SHP77 treated with DMSO at 0.1 percent for 48 hours (cell line): ENCODE measurements around the gene ARHGAP15.

Experiments
- DNase-seq: peaks from one replicate; lab custom pipeline; 2025; lab: John Stamatoyannopoulos, UW

The ARHGAP15 gene

DNA sequence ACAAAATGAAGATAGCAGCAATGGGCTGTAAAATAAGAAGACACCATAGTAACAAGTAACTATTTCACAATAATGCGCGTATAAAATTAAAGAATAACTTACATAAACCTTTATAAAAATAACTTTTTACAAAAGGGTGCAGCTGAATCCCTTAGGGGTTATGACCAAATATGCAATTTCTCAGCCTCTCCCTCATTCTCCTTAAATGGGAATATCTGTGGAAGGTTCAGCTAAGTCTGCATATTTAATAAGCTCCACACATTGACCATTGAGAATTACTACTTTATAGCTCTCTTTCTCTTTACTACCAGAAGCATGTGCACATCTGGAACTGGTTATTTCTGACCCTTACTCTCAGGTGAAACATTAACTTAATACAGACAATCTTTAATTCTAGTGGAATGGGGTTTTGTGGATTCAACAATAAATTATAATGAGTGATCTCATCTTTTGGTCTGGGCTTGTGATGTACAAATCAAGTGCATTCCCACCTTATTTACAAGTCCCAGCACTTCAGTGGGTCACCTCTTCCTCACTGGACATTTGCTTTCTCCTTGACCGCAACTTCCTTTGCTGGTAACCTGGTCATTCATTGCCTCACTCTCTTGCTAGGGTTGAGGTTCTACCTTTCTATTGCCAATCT, 15.7 kb downstream of the ARHGAP15 start:
- no peak for DNase-seq

DNA sequence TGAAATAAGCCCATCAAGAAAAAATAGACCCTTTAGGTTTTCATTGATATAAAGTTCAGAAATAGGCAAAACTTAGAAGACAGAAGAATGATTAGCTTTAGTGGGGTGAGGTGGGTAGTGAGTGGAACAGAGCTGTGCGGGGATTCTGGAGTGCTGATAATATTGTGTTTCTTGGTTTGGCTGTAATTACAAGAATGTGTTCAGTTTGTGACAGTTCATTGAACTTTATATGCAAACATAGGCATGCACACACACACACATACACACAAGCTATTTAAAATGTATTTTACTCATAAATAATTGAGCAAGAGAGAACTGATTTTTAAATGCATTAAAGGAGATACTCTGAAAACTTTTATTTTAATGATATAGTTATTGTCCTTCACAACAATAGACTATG, 17.1 kb downstream of the ARHGAP15 start:
- no peak for DNase-seq

DNA sequence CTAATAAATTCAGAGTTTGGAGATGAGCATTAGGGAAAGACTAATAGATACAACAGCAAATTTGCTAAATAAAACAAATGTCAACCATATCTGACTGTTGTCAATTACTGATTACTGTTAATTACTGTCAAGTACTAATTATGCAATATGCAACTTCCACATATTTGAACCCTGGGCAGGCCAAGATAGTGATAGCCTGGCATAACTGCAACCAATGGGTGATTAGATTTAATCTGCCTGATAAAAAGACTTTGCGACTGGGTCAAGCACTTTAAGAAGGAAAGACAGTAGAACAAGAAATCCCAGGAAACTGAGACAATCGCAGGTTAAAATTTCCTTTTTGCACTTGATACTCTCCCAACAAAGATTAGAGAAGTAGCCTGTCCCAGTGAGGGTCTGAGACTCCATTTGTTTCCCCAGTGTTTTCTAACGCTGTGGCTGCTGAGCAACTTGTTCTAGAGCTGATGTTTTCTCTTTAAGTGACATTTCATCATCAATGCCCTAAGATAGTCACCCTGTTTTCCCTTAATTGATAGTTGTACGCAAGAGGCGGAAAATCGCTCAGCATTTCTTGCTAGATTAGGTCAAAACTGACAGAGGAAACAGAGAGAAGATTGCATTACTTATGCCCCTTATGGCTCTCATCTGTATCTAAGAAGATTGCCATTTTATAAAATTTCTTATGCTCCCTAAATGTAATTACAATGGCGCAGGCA, 17.8 kb downstream of the ARHGAP15 start:
- DNase-seq, result no peak

DNA sequence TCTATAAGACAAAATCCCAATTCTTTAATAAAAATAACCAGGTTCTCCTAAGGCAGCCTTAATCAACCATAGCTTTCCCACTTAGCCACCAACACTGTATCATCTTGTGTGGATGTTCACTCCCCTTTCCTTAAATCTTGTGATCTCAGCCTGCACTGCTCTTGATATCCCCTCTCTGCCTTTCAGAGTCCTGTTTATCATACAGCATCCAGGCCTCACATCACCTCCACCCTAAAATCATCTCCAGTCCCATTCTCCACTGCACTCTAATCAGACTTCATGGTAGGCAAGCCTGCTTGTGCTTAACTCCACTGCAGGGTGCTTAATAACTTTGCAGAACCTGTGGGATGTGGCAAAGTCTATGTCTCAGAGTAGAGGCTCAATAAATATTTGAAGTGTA, 18.8 kb downstream of the ARHGAP15 start:
- no peak for DNase-seq

DNA sequence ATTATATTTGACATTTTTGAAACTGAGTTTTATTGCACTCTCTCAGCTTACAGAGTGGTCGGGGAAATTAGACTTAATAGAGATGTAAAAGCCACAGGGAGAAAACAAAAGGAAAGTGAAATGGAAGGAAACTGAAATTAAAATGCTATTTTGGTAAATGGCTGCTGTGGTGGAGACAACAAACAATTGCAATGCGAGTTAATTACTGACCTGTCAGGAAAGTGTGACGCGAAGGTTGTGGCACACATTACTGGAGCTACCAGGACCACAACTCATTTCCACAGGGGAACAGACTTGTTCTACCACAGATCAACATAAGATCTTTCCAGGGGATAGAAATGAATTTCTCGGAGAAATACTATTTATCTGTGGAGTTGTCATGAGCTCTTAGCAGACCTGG, 19.5 kb downstream of the ARHGAP15 start:
- no peak for DNase-seq

DNA sequence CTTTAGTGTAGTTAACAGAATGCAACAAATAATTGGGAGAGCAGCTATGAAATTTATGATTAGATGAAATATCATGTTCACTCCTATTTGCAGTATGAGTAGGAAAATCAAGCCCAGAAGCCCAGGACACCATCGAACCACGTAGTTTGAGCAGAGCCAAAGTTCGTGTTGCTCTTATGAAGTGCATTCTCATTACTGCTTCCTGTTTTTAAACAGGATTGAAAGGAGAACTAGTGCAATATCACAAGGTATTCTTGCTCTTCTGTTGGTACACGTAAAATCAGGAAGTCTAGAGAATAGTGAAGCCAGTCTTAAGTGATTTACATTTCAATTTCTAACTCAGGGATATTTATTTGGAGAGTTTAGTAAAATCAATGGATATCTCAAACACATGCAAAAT, 21.1 kb downstream of the ARHGAP15 start:
- no peak for DNase-seq

DNA sequence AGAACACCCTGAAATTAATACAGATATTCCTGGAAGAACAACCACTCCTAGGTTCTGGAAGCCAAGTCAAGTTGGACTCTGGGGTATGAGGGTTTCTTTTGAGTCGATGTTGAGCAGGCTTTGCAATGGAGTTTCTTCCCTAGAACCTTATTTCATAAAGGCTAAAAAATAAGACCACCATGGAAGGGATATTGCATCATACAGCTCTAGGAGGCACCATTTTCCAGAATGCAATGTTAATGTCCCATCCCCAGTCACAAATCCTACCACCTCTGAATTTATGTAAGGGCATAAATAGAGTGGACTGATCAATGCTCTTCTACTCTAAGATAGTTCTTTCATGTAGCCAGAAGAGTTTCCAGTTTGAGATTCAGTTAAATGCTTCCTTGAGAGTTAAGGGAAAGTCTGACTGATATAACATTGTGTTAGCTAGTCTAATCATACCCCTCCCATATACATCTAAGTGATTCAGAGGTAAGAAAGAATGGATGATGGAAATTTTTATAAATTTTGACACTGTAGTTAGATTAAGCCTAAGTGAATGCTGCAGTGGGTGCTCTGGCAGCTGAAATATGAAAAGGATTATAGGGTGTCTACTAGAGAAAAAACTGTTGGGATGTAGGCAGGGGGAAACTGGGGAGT, 22.0 kb downstream of the ARHGAP15 start:
- no peak for DNase-seq

DNA sequence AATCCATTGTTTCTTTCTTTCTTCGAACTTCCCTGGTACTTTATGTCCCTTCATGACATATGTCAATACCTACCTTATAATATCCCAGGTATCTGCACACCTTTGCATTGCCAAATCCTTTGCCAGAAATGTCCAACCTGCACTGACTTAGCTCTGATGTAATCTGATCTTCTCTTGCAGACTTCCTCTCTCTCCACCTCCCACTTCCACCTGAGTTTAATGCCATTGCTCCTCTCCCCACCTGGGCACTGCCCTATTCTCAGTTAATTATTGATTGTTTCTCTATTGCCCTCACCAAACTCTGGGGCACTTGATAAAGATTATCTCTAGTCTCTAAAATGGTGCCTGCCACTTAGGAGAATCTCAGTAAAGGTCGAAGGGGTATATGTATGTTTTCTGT, 23.0 kb downstream of the ARHGAP15 start:
- no peak for DNase-seq

DNA sequence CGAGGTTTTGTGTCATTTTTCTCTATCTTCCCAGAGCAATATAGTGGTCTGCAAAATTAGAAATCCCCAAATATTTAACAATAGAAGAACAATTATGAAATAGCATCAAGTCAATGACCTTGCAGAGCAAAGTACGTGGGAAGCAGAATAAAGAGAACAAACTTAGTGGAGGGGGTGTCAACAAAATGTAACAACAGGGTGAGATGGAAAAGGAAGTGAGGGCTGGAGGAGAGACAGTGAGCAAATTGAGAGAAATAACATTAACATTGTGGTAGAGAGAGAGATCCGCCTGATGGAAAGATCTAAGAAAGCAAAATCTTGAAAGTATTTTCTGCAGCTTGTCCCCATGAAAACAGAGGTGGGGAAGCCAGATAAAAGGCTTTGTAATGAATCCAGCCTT, 23.4 kb downstream of the ARHGAP15 start:
- no peak for DNase-seq

DNA sequence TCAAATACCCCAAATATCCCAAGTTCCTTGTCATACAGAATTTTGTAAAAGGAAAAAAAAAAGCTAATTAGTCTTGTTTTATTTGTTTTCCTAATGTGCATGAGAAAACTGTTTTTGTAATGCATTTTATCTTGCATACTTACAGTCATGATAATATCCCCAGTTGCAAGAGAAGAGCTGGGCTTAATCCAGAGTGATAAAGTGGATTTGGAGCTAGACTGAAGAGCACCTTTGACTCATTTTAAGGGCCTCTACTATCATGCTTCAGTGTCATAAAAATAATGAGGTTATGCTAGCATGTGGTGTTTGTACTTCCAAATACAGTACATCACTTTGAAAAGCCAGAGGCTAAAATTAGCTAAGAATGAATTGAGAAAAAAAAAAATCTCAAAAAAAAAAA, 26.4 kb downstream of the ARHGAP15 start:
- no peak for DNase-seq

DNA sequence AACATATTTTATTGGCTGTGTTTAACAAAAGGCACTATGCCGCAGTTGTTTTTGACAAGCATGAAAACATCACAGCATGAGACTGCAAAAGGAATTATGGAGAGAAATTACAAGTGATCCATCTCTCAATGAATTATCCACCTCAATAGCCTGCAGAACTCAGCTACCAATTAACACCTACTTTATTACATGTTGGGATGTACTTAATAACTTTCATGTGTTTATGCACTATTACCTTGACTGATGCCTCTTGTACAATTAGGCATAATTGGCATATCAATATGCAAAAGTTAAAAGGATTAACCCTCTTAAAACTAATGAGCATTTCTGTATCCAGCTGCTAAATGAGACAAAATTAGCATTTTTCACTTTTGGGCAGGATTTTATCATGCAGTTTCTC, 27.8 kb downstream of the ARHGAP15 start:
- no peak for DNase-seq

DNA sequence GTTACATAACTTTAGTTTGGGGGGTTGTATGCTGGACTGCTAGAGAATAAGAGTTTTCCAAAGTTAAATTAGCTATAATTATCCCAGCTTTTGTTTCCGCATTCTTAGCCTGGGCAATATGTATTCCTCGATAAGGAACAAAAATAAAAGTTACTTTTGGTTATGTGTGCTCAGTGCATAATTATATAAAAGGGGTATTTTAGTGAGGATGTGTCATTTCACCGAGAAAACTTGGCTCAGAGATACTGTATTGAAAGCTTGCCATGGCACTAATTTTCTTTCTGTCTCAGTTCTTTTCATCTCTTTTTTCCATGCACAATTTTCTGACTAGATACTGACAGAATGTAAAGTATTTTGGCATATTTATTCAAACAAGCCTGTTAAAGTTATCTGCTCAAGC, 28.2 kb downstream of the ARHGAP15 start:
- DNase-seq, result no peak

DNA sequence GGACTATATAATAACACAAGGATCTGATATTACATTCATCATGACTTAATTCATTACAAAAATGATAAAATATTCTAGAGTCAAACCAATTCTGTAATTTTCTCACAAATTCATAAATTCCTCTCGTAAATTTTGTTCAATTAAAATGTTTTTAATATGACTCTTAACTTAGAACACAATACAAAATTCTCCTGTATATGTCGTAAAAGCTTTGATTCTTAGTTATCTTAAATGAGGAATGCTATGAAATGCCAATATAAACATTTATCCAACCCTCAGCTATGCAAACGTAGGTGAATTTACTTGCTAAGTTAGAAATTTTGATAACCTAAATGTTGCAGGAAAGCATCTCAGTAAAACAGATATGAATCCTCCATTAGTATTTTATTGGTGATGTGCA, 28.9 kb downstream of the ARHGAP15 start:
- DNase-seq, result no peak

DNA sequence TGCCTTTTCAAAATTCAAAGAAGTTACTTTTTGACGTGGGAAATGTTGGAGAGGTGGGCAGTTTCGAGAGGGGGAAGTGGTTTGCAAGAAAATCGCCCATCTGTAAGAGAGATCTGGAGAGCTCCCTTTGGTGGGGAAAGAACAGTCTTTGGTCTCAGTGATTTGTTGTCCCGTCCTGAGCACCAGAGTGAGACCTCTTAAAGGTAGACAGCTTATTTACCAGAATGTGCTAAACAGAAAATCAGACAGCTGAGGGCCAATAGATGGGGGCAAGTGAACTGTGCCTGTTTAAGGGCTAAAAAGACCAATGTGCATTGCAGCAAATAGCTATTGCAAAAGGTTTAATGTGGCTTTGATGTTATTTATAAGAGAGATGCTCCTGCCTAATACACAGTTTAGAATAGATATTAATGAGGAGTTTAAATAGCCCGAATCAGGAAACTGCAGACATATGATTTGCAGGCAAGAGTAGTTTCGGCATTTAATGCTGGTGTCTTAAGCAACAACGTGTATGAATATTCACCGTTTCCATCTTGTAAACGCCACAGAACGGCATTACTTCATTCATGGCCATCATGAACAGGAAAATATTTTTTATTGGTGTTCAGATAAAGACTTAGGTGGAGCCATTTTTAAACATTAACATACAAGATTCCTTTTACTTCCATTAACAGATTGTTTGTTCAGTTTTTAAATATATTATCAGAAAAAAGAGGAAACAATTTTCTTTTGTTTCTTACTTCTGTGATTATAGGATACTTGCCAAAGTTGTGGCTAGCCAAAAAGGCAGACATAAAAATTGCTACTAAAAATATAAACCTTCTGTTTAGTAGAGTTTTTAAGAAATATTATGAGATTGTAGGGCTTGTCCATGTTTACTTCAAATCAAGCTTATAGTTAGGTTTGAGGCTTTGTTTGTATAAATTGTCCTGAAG, 29.6 kb downstream of the ARHGAP15 start:
- no peak for DNase-seq

DNA sequence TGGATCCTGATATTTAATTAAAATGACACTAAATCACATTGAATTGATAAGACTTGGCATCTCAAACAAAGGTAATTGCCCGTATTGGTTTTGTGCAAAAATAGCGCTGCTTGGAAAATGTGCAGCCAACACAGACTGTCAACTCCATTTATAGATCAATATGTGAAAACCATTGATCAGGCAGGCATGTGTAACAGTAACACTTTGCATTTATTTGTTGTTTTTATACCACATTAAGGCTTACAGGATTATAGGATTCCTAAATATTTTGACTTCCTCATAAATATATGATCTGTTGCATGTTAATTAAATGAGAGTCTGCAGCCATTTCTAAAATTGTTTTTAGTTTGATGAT, 30.2 kb downstream of the ARHGAP15 start:
- DNase-seq, result no peak

DNA sequence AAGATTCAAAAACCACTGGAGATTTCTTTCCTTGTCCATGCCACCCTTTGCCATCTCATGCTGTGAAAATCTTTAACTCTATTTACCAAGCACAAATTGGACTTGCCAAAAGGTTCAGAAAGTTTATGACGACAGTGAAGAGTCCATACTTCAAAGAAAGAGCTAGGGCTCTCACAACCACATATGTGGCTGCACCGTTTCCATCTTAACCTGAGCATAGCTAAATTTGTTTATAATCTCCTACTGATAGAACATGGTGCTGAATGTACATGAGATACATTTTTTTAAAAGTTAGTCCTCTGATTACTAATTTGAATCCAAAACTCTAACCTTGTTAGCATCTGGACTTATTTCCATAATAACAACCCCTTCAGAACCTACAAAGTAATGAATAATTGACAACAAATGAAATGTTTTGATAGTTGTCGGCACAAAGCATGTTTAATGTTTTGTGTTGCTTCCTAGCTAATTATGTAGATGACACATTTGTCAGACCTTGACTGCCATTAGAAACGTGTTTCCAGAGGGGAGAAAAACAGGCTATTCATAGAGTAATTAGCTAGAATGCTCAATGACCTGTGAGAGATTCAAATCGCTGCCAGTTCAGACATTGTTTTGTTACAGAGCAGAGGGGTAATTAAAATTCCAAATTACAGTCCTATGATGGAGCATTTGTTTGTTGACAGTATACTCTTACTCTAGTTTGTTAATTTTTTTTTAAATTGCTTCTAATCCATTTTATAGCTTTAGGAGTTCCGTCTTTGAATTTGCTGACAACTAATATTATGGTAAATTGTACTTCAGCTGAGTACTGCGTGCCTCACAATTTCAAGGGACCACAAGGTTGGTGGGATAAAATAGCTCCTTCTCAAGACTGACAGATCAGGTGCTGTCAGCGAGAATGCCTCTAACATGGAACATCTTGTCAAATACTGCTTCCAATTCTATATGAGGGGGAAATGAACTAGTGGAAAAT, 31.8 kb downstream of the ARHGAP15 start:
- DNase-seq, result no peak

DNA sequence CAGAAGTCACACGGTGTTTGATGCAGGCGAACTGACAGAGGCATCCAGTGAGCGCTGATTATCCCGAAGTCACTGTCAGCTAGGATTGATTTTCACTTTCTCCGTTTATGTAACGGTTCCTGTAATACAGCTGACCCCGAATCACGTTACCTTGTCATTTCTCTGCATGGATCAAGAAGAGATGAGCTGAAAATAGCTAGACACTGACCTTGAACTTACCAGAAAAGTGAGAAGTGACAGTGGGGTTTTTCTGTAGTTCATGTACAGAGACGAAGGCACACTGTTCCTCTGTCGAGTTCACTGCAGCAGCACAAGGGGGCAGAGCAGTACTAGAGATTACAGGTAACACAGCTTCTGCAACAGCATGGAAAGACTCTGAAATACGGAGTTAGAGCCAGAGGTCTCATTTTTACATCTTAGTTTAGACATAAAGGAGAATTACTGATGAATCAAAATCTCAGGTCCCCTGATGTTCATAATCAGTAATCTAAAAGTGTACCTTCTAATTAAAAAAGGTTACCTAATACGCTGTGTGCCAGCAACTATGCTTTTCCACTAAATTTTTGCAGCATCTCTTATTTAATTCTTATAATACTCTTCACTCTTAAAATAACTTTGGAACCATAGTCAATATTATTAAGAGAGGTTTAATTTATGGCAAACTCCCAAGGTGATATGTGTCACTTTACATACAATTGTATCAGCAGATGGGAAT, 33.1 kb downstream of the ARHGAP15 start:
- DNase-seq, result no peak

DNA sequence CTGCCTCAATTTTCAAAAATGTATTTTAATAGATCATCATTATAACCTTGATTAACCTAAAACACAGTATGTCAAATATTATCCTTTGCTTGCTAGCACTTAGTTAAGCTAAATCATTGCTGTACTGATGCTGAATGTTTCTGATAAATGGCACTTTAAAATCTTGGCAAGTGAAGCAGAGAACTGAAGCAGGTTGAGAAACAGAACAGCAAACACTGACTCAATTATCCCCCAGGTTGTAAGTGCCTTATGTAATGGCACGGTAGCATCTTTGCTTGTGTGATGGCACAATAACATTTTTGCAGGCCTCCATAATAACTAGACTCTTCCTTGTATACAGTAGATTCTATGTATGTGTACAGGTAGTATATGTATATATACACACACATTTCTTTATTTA, 33.8 kb downstream of the ARHGAP15 start:
- no peak for DNase-seq

DNA sequence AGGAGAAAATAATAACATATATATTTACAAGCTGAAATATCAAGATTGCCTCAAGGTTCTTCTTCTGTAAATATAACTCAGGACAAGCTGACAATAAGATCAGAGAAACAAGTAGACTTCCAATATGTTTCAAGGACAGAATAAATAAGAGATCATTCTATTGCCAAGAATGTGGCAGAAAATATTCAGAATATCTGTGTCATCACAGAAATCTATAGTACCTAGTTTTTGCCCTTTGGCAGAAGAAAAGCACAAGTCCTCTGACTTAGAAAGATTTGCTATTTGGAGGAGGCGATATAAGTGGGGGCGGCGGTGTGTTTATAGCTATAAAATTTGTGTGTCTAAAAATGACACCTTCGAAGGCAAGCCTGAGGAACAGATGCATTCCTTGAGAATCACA, 34.3 kb downstream of the ARHGAP15 start:
- DNase-seq, result no peak

DNA sequence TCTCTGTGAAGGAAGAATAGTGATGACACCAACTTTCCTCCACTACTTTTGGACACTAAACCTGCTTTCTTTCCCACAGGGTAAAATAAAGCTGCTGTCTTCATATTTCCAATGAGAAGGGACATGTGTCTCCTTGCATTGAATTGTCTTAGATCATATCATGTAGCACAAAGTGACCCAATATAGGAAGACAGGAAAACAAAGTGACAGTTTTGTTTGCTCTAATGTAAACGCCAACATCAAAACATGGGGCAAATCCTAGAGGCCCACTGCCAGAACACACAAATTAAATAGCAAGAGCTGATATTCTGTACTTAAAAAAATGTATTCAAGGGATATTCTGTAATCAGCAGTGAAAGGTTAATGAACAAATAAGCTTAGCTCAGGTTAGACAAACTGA, 36.1 kb downstream of the ARHGAP15 start:
- DNase-seq, result no peak

DNA sequence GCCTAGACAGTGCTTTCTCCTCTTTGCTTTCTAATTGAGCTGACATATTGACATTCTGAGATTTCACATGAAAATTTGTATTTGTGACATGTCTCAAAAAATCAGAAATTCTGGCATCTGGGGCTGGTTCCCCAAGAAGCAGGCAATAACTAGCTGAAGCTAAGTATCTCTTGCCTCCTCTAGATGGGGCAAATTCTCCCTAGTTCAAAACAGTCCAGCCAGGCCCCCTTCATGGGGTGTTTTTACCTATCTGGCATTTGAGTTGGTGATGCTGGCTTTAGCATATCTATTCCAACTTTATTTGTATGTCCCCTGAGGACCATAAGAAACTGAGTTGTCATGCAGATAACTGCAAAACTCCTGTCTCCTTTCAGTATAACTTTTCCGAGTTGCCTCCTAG, 39.9 kb downstream of the ARHGAP15 start:
- no peak for DNase-seq
